T-helper 1 cell treated with Interleukin-12 subunit alpha and Interleukin-12 subunit beta and Interleukin-4 antibody, amounts not matched to agents 30 μg/mL and 1 μg/mL, for 36 hours (primary cell): ENCODE measurements around the gene SUSD5.
"Not testable (repeated sequence)": the region's sequence is repeated elsewhere in the genome, so short reads cannot be mapped to it uniquely, and the experiment has no call there.

Source experiments
- H3K27ac Mint-ChIP-seq: one replicate; pipeline ENCODE4 v1.8.0; 2021; ENCODE audit warnings: mild to moderate bottlenecking, mixed read lengths
- H3K27me3 Mint-ChIP-seq: one replicate; pipeline ENCODE4 v1.8.0; 2021; ENCODE audit warnings: low read depth, mixed read lengths
- H3K36me3 Mint-ChIP-seq: one replicate; pipeline ENCODE4 v1.8.0; 2021; ENCODE audit warnings: low read depth, mixed read lengths
- H3K4me1 Mint-ChIP-seq: one replicate; pipeline ENCODE4 v1.8.0; 2021; ENCODE audit warnings: low read depth, mixed read lengths
- H3K4me3 Mint-ChIP-seq: one replicate; pipeline ENCODE4 v1.8.0; 2021; ENCODE audit warnings: mild to moderate bottlenecking, moderate library complexity, mixed read lengths
- H3K9me3 Mint-ChIP-seq: one replicate; pipeline ENCODE4 v1.8.0; 2021; ENCODE audit warnings: mixed read lengths

SUSD5 gene

GRCh38 chr3:33152363-33153360 lies 65.9 kb downstream of the SUSD5 start:
- Mint-ChIP-seq H3K4me3 (no peak overlapping the region), H3K4me1 (no peaks in the 10 kb centered on the region), H3K27me3 (peaks cover 5% of the 10 kb centered on the region), H3K9me3 (no peaks in the 10 kb centered on the region), H3K27ac (no peak overlapping the region), H3K36me3 (no peaks in the 10 kb centered on the region)

- peaks cover 5% of the 10 kb centered on the region for H3K27me3 Mint-ChIP-seq
- H3K9me3 Mint-ChIP-seq, result no peaks in the 10 kb centered on the region
- H3K27ac Mint-ChIP-seq, result no peak overlapping the region
- H3K4me3 Mint-ChIP-seq, result no peak overlapping the region
- no peaks in the 10 kb centered on the region for H3K36me3 Mint-ChIP-seq
- no peaks in the 10 kb centered on the region for H3K4me1 Mint-ChIP-seq
These were observed 69.3 kb downstream of the SUSD5 start for GRCh38 chr3:33149342-33149741.

DNA sequence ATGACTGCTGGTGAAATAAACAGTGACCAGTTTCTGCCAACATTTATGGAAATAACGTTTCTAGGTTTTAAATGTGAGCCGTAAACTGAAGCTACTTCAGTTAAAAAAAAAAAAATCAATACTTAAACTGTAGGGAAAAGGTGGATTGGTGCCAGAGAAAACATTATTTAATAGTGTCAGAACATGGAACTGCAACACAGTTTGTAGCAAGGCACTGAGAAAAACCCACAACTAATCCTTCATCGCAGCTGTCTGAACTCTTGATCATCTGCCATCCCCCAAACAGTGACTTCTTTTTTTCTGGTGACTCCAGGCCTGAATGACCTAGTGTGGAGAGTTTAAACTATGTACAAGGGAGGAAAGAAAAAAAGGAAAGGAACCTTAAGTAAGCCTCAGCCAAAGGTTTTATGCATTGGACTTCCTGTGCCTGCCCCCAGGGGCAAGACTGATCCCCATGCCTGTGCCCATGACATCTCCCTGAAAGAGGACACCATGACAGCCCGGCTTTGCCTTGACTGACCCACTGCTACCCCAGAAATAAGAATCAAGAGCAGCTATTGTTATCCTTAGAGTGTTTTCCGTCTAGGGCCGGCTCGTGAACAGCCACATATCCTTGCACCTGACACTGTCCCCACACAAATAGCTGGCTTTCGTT lies 71.7 kb downstream of the SUSD5 start:
- Mint-ChIP-seq H3K27me3 (peaks cover 5% of the 10 kb centered on the region), H3K36me3 (peaks cover 2% of the 10 kb centered on the region), H3K4me1 (no peaks in the 10 kb centered on the region), H3K4me3 (no peak overlapping the region), H3K9me3 (no peaks in the 10 kb centered on the region), H3K27ac (no peak overlapping the region)

DNA sequence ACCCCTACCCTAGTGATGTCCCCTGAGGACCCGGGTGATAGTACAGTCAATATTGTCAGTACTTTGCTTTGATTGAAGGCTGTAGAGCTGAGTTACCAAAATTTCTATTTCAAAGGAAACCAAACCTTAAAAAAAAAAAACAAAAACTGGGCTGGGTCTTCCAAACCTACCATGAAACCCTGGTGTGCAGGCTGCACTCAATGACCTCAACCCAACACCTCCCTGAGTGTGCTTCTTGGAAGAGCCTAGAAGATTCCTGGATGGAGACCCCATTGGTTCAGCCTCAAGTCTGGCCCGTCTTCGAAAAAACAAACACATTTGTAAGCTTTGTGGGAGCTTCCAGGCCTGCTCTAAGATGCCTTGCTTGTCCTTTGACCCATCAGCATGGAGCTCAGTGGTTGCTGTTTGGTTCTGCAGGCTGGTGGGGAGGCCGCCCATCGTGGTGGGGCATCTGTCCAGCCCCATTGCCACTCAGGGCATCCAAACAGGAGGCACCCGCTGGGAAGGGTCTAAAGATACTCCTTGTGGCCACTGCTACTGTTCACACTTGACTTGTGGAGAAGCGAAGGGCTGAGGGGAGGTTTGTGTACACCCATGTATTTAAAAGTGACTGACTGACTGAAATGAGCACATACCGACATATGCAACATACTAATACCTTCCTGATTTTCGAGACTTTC lies 72.6 kb downstream of the SUSD5 start:
- Mint-ChIP-seq H3K27me3 (peaks cover 5% of the 10 kb centered on the region), H3K4me1 (no peaks in the 10 kb centered on the region), H3K27ac (no peak overlapping the region), H3K36me3 (peaks cover 2% of the 10 kb centered on the region), H3K4me3 (no peak overlapping the region), H3K9me3 (no peaks in the 10 kb centered on the region)

GRCh38 chr3:33145221-33145900 lies 73.2 kb downstream of the SUSD5 start:
- no peaks in the 10 kb centered on the region for H3K4me1 Mint-ChIP-seq
- H3K27me3 Mint-ChIP-seq, result peaks cover 5% of the 10 kb centered on the region
- H3K4me3 Mint-ChIP-seq, result no peak overlapping the region
- no peaks in the 10 kb centered on the region for H3K9me3 Mint-ChIP-seq
- no peak overlapping the region for H3K27ac Mint-ChIP-seq
- peaks cover 2% of the 10 kb centered on the region for H3K36me3 Mint-ChIP-seq

GRCh38 chr3:33144433-33144832 lies 74.2 kb downstream of the SUSD5 start:
- Mint-ChIP-seq H3K27me3 (peaks cover 5% of the 10 kb centered on the region), H3K4me1 (no peaks in the 10 kb centered on the region), H3K27ac (no peak overlapping the region), H3K9me3 (no peaks in the 10 kb centered on the region), H3K4me3 (no peak overlapping the region), H3K36me3 (peaks cover 2% of the 10 kb centered on the region)

DNA sequence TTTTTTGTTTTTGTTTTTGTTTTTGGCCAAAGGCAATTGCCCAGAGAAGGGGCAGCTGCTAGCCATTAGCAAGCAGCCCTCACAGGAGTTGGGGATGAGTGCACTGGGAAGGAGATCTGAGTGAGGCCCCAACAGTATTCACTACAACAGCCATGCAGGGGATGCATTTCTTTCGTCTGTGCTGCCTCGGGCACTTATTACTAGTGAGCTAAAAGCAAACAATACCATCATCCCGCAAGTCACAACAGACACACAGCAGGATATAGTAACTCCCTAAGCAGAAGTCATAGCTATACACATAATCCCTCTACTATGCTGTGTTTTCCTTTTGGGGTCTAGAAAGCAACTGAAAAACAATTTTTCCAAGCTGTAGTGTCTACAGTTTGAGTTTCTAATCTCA lies 77.6 kb downstream of the SUSD5 start:
- peaks cover 7% of the 10 kb centered on the region for H3K36me3 Mint-ChIP-seq
- H3K4me3 Mint-ChIP-seq, result no peak overlapping the region
- no peaks in the 10 kb centered on the region for H3K9me3 Mint-ChIP-seq
- no peak overlapping the region for H3K27ac Mint-ChIP-seq
- H3K4me1 Mint-ChIP-seq, result no peaks in the 10 kb centered on the region
- no peaks in the 10 kb centered on the region for H3K27me3 Mint-ChIP-seq

DNA sequence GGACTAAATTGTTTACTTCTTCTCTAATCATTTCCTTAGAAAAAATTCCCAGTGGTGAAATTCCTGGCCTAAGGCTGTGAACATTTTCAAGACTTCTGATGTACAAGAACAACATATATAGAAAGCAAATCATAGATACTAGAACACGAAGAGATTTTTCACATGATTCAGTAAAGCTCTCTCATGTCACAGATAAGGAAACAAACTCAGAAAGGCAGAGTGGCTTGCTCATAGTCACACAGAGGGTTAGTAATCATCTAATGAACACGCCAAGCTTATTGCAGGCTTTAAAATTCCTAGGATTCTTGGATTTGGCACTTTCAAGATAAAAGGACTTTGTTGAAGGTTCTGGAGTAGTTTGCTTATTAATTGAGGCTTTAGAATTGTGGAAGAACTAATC lies 78.6 kb downstream of the SUSD5 start:
- no peaks in the 10 kb centered on the region for H3K4me1 Mint-ChIP-seq
- no peak overlapping the region for H3K27ac Mint-ChIP-seq
- no peaks in the 10 kb centered on the region for H3K27me3 Mint-ChIP-seq
- H3K4me3 Mint-ChIP-seq, result no peak overlapping the region
- H3K36me3 Mint-ChIP-seq, result peaks cover 8% of the 10 kb centered on the region
- H3K9me3 Mint-ChIP-seq, result no peaks in the 10 kb centered on the region

DNA sequence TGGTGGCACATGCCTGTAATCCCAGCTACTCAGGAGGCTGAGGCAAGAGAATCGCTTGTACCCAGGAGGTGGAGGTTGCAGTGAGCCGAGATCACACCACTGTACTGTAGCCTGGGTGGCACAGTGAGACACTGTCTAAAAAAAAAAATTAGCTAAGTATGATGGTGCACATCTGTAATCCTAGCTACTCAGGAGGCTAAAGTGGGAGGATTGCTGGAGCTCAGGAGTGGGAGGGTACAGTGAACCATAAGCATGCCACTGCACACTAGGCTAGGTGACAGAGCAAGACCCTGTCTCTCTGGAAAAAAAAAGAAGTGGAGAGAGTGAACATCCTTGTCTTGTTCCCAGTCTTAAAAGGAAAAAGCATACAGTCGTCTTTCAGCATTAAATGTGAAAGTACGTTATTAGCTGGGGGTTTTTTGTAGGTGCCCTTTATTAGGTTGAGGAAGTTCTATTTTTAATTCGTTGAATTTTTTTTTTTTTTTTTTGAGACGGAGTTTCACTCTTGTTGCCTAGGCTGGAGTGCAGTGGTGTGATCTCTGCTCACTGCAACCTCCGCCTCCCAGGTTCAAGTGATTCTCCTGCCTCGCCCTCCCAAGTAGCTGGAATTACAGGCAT lies 79.5 kb downstream of the SUSD5 start:
- not testable (repeated sequence) for H3K36me3 Mint-ChIP-seq, H3K4me3 Mint-ChIP-seq, H3K27ac Mint-ChIP-seq, H3K4me1 Mint-ChIP-seq, H3K9me3 Mint-ChIP-seq, H3K27me3 Mint-ChIP-seq

GRCh38 chr3:33137691-33138090 lies 80.9 kb downstream of the SUSD5 start:
- Mint-ChIP-seq H3K4me1 (peaks cover 8% of the 10 kb centered on the region), H3K27ac (no peak overlapping the region), H3K4me3 (no peak overlapping the region), H3K36me3 (peaks cover 7% of the 10 kb centered on the region), H3K9me3 (no peaks in the 10 kb centered on the region), H3K27me3 (no peaks in the 10 kb centered on the region)

- peaks cover 8% of the 10 kb centered on the region for H3K4me1 Mint-ChIP-seq
- H3K9me3 Mint-ChIP-seq, result no peaks in the 10 kb centered on the region
- H3K4me3 Mint-ChIP-seq, result no peak overlapping the region
- H3K27me3 Mint-ChIP-seq, result no peaks in the 10 kb centered on the region
- peaks cover 7% of the 10 kb centered on the region for H3K36me3 Mint-ChIP-seq
- no peak overlapping the region for H3K27ac Mint-ChIP-seq
These were observed 84.5 kb downstream of the SUSD5 start for GRCh38 chr3:33134026-33134625.

DNA sequence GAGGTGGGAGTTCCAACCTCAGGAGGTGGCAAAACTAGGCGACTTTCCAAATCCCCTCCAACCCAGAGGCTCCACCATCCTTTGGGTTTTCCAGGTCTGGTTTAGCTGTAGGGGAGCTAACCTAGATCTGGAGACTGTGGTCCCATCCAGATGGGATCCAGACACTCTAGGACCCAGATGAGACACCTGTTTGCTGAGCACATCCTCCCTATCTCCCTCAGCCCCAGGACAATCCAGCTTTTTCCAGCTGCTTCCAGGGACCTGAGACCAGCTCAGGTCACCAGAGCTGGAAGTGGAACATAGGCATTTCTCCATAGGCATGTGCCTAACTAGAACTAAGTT lies 86.6 kb downstream of the SUSD5 start:
- H3K9me3 Mint-ChIP-seq, result no peaks in the 10 kb centered on the region
- peaks cover 8% of the 10 kb centered on the region for H3K4me1 Mint-ChIP-seq
- H3K4me3 Mint-ChIP-seq, result no peak overlapping the region
- H3K36me3 Mint-ChIP-seq, result peaks cover 7% of the 10 kb centered on the region
- no peaks in the 10 kb centered on the region for H3K27me3 Mint-ChIP-seq
- no peak overlapping the region for H3K27ac Mint-ChIP-seq

DNA sequence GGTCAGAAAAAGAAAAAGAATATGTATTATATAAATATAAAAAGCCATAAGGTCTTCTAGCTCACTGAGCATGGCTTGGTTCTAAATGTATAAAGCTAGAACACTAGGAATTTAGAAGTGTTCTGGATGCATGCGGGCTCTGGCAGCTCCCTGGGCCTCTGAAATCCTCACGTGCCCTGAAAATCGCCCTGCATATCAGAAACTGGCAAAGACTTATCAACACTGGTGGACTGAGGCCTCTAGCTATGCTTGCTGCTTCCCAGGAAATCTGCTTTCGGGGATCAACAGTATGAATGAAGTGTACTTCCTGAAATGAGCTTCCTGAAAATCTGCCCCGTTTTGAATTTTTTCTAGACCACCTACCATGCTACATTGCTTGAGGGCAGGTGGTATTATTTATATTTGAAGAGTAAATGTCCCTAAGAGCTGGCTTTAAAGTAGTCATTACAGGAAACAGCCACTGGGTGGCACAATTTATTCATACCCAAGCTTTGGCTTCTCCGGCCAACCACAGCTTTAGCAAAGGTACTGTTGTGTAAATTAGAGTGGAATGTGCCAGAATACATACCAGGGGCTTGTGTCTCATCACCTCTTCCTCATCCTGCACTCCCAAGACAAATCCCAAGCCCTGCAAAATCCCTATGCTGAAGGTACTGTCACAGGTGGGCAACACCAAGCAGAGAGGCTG lies 87.1 kb downstream of the SUSD5 start:
- H3K4me1 Mint-ChIP-seq, result peaks cover 8% of the 10 kb centered on the region
- no peaks in the 10 kb centered on the region for H3K9me3 Mint-ChIP-seq
- H3K27ac Mint-ChIP-seq, result no peak overlapping the region
- peaks cover 6% of the 10 kb centered on the region for H3K36me3 Mint-ChIP-seq
- no peaks in the 10 kb centered on the region for H3K27me3 Mint-ChIP-seq
- no peak overlapping the region for H3K4me3 Mint-ChIP-seq
